ENCODE results near the gene OGDHL. TPM values are rescaled to one million over a fixed set of nuclear protein-coding genes. Genes with fewer than 3 reads are reported as not detected.

Gene OGDHL
- total RNA-seq, 4 donors from 2014 or later, result not detected

DNA sequence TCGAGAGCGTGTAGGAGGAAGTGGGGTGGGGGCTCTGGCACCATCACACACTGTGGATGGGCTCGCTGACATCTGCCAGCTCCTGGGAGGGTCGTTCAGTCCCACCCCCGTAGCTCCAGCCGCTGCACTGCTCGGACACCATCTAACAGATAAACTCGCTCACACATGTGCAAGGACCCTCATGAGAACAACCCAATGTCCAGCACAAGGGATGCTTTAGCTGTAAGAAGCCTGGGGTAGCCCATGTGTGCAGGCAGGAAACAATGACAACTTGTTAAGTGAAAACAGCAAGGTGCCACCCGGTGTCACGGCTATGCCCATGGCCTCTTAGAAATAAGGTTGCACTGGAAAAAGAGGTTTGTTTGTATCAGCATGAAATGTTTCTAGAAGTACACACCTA, 14.1 kb downstream of the OGDHL start:
- no peak for TF ChIP-seq CTCF (IDR thresholded peaks at IDR 0.05; ENCODE audit: low read depth)

DNA sequence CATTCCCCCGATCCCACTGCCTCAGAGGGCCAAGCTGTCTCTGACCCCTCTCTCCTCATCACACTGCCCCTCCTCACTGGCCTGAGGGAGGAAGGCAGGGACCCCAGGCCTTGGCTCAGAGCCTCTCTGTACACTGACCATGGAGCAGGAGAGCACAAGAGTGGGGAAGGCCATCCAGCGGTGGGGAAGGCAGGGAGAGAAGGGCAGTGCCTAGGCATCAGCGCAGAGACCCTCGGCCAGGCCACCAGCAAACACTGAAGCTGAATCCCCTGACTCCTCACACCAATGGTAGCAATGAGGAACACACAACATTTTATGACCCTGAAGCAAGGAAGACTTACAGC, 14.8 kb downstream of the OGDHL start:
- no peak for TF ChIP-seq CTCF (IDR thresholded peaks at IDR 0.05; ENCODE audit: low read depth)

DNA sequence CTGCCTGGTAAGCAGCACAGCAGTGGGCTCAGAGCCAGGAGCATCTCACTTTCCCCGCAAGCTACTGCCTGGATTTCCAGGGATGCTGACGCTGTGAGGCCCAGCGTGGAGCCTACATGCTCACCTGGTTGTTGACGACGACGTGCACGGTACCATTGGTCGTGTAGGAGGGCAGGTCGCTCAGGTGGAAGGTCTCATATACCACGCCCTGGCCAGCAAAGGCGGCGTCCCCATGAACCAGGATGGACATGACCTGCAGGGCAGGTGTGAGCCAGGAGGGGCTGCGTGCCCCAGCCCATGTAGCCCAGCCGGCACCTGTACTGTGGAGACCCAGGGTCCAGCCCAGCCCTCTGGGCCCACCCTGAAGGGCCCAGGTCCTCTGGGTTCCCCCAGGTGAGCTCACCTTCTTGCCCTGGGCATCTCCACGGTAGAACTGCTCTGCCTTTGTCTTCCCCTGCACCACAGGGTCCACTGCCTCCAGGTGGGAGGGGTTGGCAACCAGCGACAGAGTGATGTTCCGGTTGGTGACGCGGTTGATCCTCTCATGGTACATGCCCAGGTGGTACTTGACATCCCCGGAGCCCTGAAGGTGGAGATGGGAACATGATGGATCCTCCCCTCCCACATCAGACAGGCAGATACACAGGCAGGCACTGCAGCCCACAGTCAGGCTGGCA, 15.4 kb downstream of the OGDHL start:
- no peak for TF ChIP-seq CTCF (IDR thresholded peaks at IDR 0.05; ENCODE audit: low read depth)

DNA sequence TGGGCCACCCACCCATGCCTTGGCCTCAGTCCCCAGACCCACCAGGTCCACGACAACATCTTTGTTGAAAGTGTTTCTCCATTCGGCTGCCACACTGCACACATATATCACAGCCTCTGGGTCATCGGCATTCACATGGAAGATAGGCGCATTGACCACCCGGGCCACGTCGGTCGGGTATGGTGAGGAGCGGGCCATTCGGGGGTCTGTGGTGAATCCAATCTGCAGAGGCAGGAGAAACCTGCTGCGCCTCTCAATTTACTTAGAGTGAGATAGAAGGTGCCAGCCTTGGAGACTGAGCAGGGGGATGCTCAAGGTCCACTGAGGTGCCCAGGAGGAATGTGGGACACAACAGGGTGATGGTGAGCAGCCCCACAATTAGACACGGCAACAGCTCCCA, 16.4 kb downstream of the OGDHL start:
- TF ChIP-seq CTCF (IDR thresholded peaks at IDR 0.05; ENCODE audit: low read depth), result no peak

- no peak for TF ChIP-seq CTCF (IDR thresholded peaks at IDR 0.05; ENCODE audit: low read depth)
Observed at GRCh38 chr10:49744924-49745605, 17.1 kb downstream of the OGDHL start.

- no peak for TF ChIP-seq CTCF (IDR thresholded peaks at IDR 0.05; ENCODE audit: low read depth)
Observed at GRCh38 chr10:49744091-49744685, 17.9 kb downstream of the OGDHL start.

DNA sequence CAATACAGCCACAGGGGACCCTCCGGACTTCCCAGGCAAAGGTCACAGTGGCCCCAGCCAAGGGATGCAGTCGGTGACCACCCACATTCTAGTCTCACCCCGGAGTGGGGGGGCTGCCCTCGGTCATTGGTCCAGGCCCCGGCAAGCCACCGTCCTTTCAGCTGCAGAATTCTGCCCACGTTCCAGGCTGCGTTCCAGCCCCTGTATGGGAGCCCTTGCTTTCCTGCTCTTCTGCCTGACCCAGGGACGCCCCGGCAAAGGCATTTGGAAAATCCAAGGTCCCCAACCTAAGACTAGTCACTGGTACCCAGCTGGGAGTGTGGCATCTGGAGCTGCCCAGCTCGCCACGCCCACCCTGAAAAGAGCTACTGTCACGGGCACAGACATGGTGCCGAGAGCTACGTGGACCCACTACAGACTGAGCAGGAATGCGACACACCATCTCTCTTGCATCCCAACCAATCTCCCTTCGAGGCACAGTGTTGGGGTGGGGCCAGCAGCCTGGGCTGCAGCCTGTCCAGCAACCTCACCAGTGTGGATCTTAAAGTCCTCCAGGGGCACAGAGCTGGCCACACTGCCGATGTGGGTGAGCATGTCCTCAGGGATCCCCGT, 18.6 kb downstream of the OGDHL start:
- no peak for TF ChIP-seq CTCF (IDR thresholded peaks at IDR 0.05; ENCODE audit: low read depth)
